H1 (cell line): ENCODE data around the gene LYPD1. TPM values are rescaled to one million over a fixed set of nuclear protein-coding genes. Genes with fewer than 3 reads are reported as not detected.

ENCODE experiments used
- FOSL1 ChIP-seq: IDR thresholded peaks from 2 replicates; pipeline ENCODE4 v1.6.1; 2011; ENCODE audit warnings: mild to moderate bottlenecking, low read depth, low read length, moderate library complexity; ENCODE audit not compliant: insufficient read depth
- RFX5 ChIP-seq: IDR thresholded peaks from 2 replicates; pipeline ENCODE4 v1.6.1; 2011; ENCODE audit warnings: low read depth, low read length, improper control_type of control experiment, borderline replicate concordance
- TAF7 ChIP-seq: optimal IDR thresholded peaks from 2 replicates; pipeline ENCODE3; 2011; ENCODE audit warnings: low read depth, mild to moderate bottlenecking, inconsistent platforms, low read length, moderate library complexity, borderline replicate concordance
- polyA plus RNA-seq, 7 experiments: library from polyadenylated mRNA; depleted of rRNA in 3 of 7; stranded (reverse) in 5 of 7; unstranded in 2 of 7; fragments of >200 nt in 5 of 7; fragments of 200-250 nt in 2 of 7; gene quantifications; 1 replicate in 5 of 7; 2 replicates in 1 of 7; 4 replicates in 1 of 7; pipeline versions ENCODE4 v1.2.1 to v1.2.3, GENCODE V29; 2011 to 2013; ENCODE audit warnings: missing spikeins in 2 of 7, mixed read lengths in 2 of 7
- total RNA-seq: library from RNA; stranded (reverse); fragmentation: NEBNext Ultra II Directional; extraction: Animal tissue kit (Norgen Biotek cat#: 25700); gene quantifications from 2 replicates; pipeline ENCODE4 v1.2.1, GENCODE V29; 2021

Gene LYPD1
- total and polyA plus RNA-seq, 2 of the 8 experiments (the other 6 are each of a cell fraction or from before 2014, with no cell fraction given), result 1.9 to 2.7 TPM

GRCh38 chr2:132609101-132609890 is 60.7 kb downstream of the LYPD1 start (continued):
- TF ChIP-seq TAF7, result no peak
- TF ChIP-seq FOSL1, result no peak
- no peak for TF ChIP-seq RFX5
